Astrocyte (in vitro differentiated cells and primary cell): Measurements from ENCODE around the gene NSD1.

Experiments used
- CTCF ChIP-seq: IDR thresholded peaks from 2 replicates; pipeline ENCODE4 v1.5.1; 2011; ENCODE audit warnings: low read depth, mild to moderate bottlenecking, inconsistent platforms, low read length, moderate library complexity; ENCODE audit not compliant: insufficient read depth
- EZH2 ChIP-seq: IDR thresholded peaks from 2 replicates; pipeline ENCODE4 v1.6.1; 2012; ENCODE audit warnings: mild to moderate bottlenecking, low read length, inconsistent platforms; ENCODE audit not compliant: insufficient read depth

GRCh38 chr5:177334155-177334551 is 200.6 kb downstream of the NSD1 start:
- no peak for TF ChIP-seq CTCF
- no peak for TF ChIP-seq EZH2
